Measurements from ENCODE around the gene DMRT1. TPM values are rescaled to one million over a fixed set of nuclear protein-coding genes. Genes with fewer than 3 reads are reported as not detected.

Gene DMRT1
- total RNA-seq, 1 experiment from 2014 or later, result not detected

- DNase-seq (ENCODE audit: low spot score), result no peak
- no peak overlapping the region for H3K27ac ChIP-seq (ENCODE audit: low read depth, low read length, poor library complexity, severe bottlenecking)
- H3K27me3 ChIP-seq (replicated peaks; ENCODE audit: insufficient read depth, low read depth, low read length, poor library complexity), result peaks cover 21% of the 10 kb centered on the region
- ChIA-PET POLR2A (ENCODE audit: low non-redundant PET) (no interaction called here), CTCF (no interaction called here)
- no peak overlapping the region for H3K4me3 ChIP-seq (ENCODE audit: low read depth, low read length, poor library complexity, severe bottlenecking)
- no peaks in the 10 kb centered on the region for H3K9me3 ChIP-seq (ENCODE audit: low read depth, low read length, poor library complexity, severe bottlenecking)
- no peaks in the 10 kb centered on the region for H3K4me1 ChIP-seq (ENCODE audit: insufficient read depth, low read length, poor library complexity, severe bottlenecking)
- no peak for TF ChIP-seq EZH2 (IDR thresholded peaks at IDR 0.05; ENCODE audit: borderline replicate concordance, low read depth, low read length, poor library complexity, severe bottlenecking)
- no peaks in the 10 kb centered on the region for H3K36me3 ChIP-seq (ENCODE audit: insufficient read depth, low read length, poor library complexity, severe bottlenecking)
- no TSS peak for BruUV-seq (replicated peaks)
- intact Hi-C loops (cut with micrococcal nuclease; ENCODE audit: unreplicated experiment), result loop anchor here (5.0 kb wide), 1 partner anchor 593 kb away; no protein-coding TSS in a partner anchor
Observed at GRCh38 chr9:1014640-1015039, 173.1 kb downstream of the DMRT1 start.

- intact Hi-C loops (cut with micrococcal nuclease; ENCODE audit: unreplicated experiment), result loop anchor here (5.0 kb wide), 1 partner anchor 589 kb away; no protein-coding TSS in a partner anchor
- CTCF ChIA-PET, result no interaction called here
- no TSS peak for BruUV-seq (replicated peaks)
- TF ChIP-seq EZH2 (IDR thresholded peaks at IDR 0.05; ENCODE audit: borderline replicate concordance, low read depth, low read length, poor library complexity, severe bottlenecking) (no peak), CTCF (conservative IDR thresholded peaks at IDR 0.05; ENCODE audit: low read depth, low read length) (peak; percentile 40; the same call in 1 of the 2 replicates)
- POLR2A ChIA-PET (ENCODE audit: low non-redundant PET), result no interaction called here
- Histone ChIP-seq H3K27ac (ENCODE audit: low read depth, low read length, poor library complexity, severe bottlenecking) (no peak overlapping the region), H3K27me3 (replicated peaks; ENCODE audit: insufficient read depth, low read depth, low read length, poor library complexity) (peaks cover 39% of the 10 kb centered on the region), H3K4me1 (ENCODE audit: insufficient read depth, low read length, poor library complexity, severe bottlenecking) (no peaks in the 10 kb centered on the region), H3K36me3 (ENCODE audit: insufficient read depth, low read length, poor library complexity, severe bottlenecking) (no peaks in the 10 kb centered on the region), H3K9me3 (ENCODE audit: low read depth, low read length, poor library complexity, severe bottlenecking) (peaks cover 6% of the 10 kb centered on the region), H3K4me3 (ENCODE audit: low read depth, low read length, poor library complexity, severe bottlenecking) (no peak overlapping the region)
- DNase-seq (ENCODE audit: low spot score), result peak; percentile 18
Observed at GRCh38 chr9:1018121-1018520, 176.6 kb downstream of the DMRT1 start.

Other genes with a start within 250 kb of the DMRT1 start
- gene DMRT3, start 135.0 kb downstream of the DMRT1 start, total RNA-seq (2021), result not detected in 2 replicates
- not detected in 2 replicates for gene DMRT2, start 208.7 kb downstream of the DMRT1 start, total RNA-seq (2021)

Measured in A673 (cell line).